ENCODE measurements around the gene FRMPD2. TPM values are rescaled to one million over a fixed set of nuclear protein-coding genes. Genes with fewer than 3 reads are reported as not detected.

FRMPD2 gene
- total RNA-seq, 1 donor from 2014 or later, result 0.80 TPM

DNA sequence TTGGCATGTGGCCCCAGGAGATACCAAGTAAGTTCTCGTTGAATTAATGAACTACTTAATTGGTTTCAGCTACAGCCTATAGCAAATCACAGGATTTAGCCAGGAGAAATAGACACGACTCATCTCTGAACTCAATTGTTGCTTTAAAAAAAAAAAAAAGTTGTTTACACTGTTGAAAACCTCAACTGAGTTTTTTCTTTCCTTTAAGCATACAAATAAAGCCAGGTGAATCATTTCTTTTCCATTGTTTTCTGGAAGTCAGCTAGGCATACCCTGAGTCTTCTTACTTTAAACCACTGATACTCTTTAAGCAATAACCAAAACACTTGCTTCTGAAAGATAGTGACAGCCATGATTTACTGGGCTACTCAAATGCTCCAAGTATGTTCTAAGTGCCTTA lies 755 bp downstream of the FRMPD2 start:
- H3K9me3 Mint-ChIP-seq, result no peaks in the 10 kb centered on the region
- no peak overlapping the region for H3K27ac Mint-ChIP-seq
- no peaks in the 10 kb centered on the region for H3K4me1 Mint-ChIP-seq (ENCODE audit: unreplicated experiment)
- H3K36me3 Mint-ChIP-seq, result no peaks in the 10 kb centered on the region
- no peak overlapping the region for H3K4me3 Mint-ChIP-seq
- peaks cover 21% of the 10 kb centered on the region for H3K27me3 Mint-ChIP-seq
- DNase-seq (ENCODE audit: extremely low spot score, unreplicated experiment), result no peak
- TF ChIP-seq, protein P1, sequence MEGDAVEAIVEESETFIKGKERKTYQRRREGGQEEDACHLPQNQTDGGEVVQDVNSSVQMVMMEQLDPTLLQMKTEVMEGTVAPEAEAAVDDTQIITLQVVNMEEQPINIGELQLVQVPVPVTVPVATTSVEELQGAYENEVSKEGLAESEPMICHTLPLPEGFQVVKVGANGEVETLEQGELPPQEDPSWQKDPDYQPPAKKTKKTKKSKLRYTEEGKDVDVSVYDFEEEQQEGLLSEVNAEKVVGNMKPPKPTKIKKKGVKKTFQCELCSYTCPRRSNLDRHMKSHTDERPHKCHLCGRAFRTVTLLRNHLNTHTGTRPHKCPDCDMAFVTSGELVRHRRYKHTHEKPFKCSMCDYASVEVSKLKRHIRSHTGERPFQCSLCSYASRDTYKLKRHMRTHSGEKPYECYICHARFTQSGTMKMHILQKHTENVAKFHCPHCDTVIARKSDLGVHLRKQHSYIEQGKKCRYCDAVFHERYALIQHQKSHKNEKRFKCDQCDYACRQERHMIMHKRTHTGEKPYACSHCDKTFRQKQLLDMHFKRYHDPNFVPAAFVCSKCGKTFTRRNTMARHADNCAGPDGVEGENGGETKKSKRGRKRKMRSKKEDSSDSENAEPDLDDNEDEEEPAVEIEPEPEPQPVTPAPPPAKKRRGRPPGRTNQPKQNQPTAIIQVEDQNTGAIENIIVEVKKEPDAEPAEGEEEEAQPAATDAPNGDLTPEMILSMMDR (conservative IDR thresholded peaks at IDR 0.05), result no peak

DNA sequence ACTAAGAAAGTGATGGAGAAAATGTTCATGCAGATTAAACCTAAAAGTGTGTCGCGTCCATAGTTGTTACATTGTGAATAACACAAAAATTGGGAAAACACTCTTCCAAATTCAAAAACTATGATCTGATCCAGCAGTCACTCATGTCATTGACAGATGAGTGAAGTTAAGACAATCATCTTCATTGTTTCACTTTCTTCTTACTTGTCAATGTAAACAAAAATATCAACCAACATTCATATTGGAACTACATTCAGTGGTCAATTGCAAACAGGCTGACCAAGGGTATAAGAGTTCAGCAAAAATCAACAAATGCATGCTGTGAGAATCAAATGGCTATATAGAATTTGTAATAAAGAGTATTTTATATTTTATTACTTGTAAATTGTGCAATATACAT lies 1.8 kb downstream of the FRMPD2 start:
- Mint-ChIP-seq H3K4me1 (ENCODE audit: unreplicated experiment) (no peaks in the 10 kb centered on the region), H3K36me3 (no peaks in the 10 kb centered on the region), H3K27me3 (peaks cover 15% of the 10 kb centered on the region), H3K27ac (no peak overlapping the region), H3K9me3 (no peaks in the 10 kb centered on the region), H3K4me3 (no peak overlapping the region)
- TF ChIP-seq, protein P1 (conservative IDR thresholded peaks at IDR 0.05), result no peak
- DNase-seq (ENCODE audit: extremely low spot score, unreplicated experiment), result no peak

DNA sequence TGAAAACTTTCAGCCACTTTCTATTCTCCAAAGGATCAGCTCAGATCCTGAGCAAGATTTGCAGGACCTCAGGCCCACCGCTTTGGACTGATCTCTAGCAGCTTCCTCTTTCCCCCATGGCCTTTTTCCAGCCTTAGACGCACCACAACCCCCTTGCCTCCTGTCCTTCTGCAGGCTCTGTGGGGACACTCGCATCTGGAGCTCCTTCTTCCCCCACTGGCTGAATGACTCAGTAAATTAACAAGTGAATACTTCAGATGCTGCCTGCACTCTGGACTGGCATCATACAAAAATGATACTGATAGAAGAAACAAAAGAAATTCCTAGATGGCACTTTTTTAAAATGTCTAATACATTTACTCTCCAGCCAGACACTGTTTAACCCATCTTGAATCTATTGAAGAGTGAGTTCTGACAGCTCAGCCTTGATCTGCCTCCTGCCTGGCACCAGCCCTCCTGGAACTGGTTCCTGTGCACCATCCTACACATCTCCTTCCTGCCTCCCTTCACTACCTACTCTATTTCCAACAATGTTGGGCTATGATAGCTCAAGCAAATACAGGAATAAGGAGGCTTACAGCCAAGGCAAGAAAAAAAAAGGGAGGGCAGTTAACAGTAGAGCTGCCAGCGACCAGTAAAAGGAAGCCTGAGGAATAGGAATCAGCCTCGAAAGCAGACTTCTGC lies 3.3 kb downstream of the FRMPD2 start:
- no peak overlapping the region for H3K27ac Mint-ChIP-seq
- H3K4me3 Mint-ChIP-seq, result no peak overlapping the region
- no peak for DNase-seq (ENCODE audit: extremely low spot score, unreplicated experiment)
- H3K4me1 Mint-ChIP-seq (ENCODE audit: unreplicated experiment), result no peaks in the 10 kb centered on the region
- TF ChIP-seq, protein P1 (conservative IDR thresholded peaks at IDR 0.05), result no peak
- peaks cover 15% of the 10 kb centered on the region for H3K27me3 Mint-ChIP-seq
- no peaks in the 10 kb centered on the region for H3K36me3 Mint-ChIP-seq
- H3K9me3 Mint-ChIP-seq, result no peaks in the 10 kb centered on the region

DNA sequence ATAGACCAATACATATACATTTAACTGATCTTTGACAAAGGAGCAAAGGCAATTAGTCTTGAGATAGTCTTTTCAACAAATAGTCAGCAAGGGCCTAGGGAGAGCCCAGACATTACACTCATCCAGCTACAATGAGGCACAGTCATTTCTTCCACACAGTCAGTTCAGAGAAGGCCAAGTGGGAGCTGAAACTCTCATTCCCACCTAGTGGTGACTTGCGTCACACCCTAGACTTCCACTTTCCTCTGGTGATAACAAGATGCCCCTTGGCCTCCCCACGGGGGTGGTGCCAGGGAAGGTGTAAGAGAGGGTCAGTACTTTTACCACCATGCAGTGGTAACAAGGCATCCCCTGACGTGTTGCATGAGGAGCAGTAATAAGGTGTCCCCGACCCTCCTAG lies 8.0 kb downstream of the FRMPD2 start:
- Mint-ChIP-seq H3K36me3 (no peaks in the 10 kb centered on the region), H3K27ac (no peak overlapping the region), H3K4me1 (ENCODE audit: unreplicated experiment) (no peaks in the 10 kb centered on the region), H3K9me3 (no peaks in the 10 kb centered on the region), H3K4me3 (no peak overlapping the region), H3K27me3 (peaks cover 12% of the 10 kb centered on the region)
- DNase-seq (ENCODE audit: extremely low spot score, unreplicated experiment), result no peak
- TF ChIP-seq, protein P1 (conservative IDR thresholded peaks at IDR 0.05), result no peak

DNA sequence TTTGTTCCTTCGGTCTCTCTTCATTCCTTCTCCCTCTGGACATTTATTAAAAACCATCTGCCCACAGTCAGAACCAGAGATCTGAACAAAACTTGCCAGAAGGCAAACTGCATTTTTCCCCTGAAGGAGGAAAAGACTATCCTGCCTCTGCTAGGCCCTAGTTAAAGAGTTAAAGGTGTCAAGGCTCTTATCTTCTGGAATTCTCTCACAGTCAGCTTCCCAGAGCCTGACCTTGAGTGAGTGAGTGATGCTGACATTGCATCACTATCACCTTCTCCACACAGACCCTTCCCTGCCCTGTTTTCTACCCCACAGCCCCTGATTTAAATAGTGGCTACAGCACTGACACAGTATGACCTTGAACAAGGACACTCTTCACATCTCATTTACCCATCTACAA lies 16.4 kb downstream of the FRMPD2 start:
- H3K36me3 Mint-ChIP-seq, result no peaks in the 10 kb centered on the region
- H3K4me3 Mint-ChIP-seq, result no peak overlapping the region
- TF ChIP-seq, protein P1 (conservative IDR thresholded peaks at IDR 0.05), result no peak

More for the DNA sequence above, 16.4 kb downstream of the FRMPD2 start:
- Mint-ChIP-seq H3K9me3 (no peaks in the 10 kb centered on the region), H3K4me1 (ENCODE audit: unreplicated experiment) (peaks cover 5% of the 10 kb centered on the region), H3K27ac (no peak overlapping the region), H3K27me3 (no peaks in the 10 kb centered on the region)
- no peak for DNase-seq (ENCODE audit: extremely low spot score, unreplicated experiment)

All from type B pancreatic cell (in vitro differentiated cells).